Body of pancreas (tissue), 4 donors: ENCODE measurements around the gene PPL. TPM values are rescaled to one million over a fixed set of nuclear protein-coding genes. Genes with fewer than 3 reads are reported as not detected.

Experiments used
- ATAC-seq: fragments of 150-250 bp; one replicate; pipeline ENCODE4 v1.9.1; 2016
- DNase-seq, 4 donors: peaks; one replicate each; pipeline ENCODE4 v3.0.0-alpha.2; 2019
- H3K27ac ChIP-seq, 4 donors: fragments of 200-600 bp; sonication (generic); 1 replicate in 3 of 4; 2 replicates in 1 of 4; pipeline versions ENCODE4 v1.5.1 to v1.6.1; 2016 to 2019; ENCODE audit warnings: mild to moderate bottlenecking in 1 of 4, mixed read lengths in 1 of 4, moderate library complexity in 1 of 4
- H3K27me3 ChIP-seq, 2 donors: fragments of 200-600 bp; sonication (generic); one replicate each; pipeline ENCODE4 v1.6.0; 2016; ENCODE audit warnings: mild to moderate bottlenecking in 1 of 2
- H3K36me3 ChIP-seq, 2 donors: fragments of 200-600 bp; sonication (generic); replicated peaks in 1 of 2; 2 replicates each; pipeline ENCODE4 v1.5.1; 2016; ENCODE audit warnings: low read depth in 2 of 2; ENCODE audit not compliant: insufficient read depth in 1 of 2
- H3K4me1 ChIP-seq: fragments of 200-600 bp; sonication (generic); one replicate; pipeline ENCODE4 v1.6.0; 2016
- H3K4me3 ChIP-seq, 2 donors: fragments of 200-600 bp; sonication (generic); 1 replicate in 1 of 2; 2 replicates in 1 of 2; pipeline ENCODE4 v1.5.1; 2016 to 2019
- H3K9me3 ChIP-seq, 3 donors: fragments of 200-600 bp; sonication (generic); 1 replicate in 2 of 3; 2 replicates in 1 of 3; pipeline ENCODE4 v1.5.1; 2016
- POLR2A ChIP-seq, 3 donors: fragments of 450-650 bp; IDR thresholded peaks; one replicate each; pipeline ENCODE4 v1.6.1; 2016; ENCODE audit warnings: antibody characterized with exemption in 3 of 3, mild to moderate bottlenecking in 2 of 3
- WGBS, 2 donors: methylation state at CpG; one replicate each; pipeline ENCODE4 v1.1.5; 2017; 5-methylcytosine and 5-hydroxymethylcytosine counted together
- intact Hi-C: fragments of 100-400 bp; cut with DNase I; formaldehyde crosslinking; loops from one replicate; pipeline ENCODE4 v1.15.1; 2023
- total RNA-seq, 2 donors: library from RNA; depleted of rRNA; stranded (reverse); fragments of >200 nt; gene quantifications; one replicate each; pipeline ENCODE4 v1.1.0, GENCODE V29; 2016
- TF ChIP-seq, protein P1 (sequence below), 7 experiments: fragments of 450-650 bp in 4 of 7; fragments of 200-600 bp in 3 of 7; sonication (generic) in 3 of 7; IDR thresholded peaks; one replicate each; pipeline ENCODE4 v1.5.1; 2016 to 2019; ENCODE audit warnings: antibody characterized with exemption in 7 of 7

Gene PPL
- total RNA-seq, 2 donors from 2014 or later = 20.2 to 26.0 TPM

- Histone ChIP-seq H3K27me3 (no peaks in the 10 kb centered on the region), H3K4me1 (peaks cover 29% of the 10 kb centered on the region), H3K36me3 (no peaks in the 10 kb centered on the region), H3K27ac (no peak overlapping the region), H3K4me3 (no peak overlapping the region), H3K9me3 (no peaks in the 10 kb centered on the region)
- ATAC-seq (no peak), DNase-seq (no peak)
- 96 to 100% methylated on average over 6 of the region's 6 CpGs for WGBS, 2 donors
- intact Hi-C loops = no loop called here
- TF ChIP-seq, protein P1, sequence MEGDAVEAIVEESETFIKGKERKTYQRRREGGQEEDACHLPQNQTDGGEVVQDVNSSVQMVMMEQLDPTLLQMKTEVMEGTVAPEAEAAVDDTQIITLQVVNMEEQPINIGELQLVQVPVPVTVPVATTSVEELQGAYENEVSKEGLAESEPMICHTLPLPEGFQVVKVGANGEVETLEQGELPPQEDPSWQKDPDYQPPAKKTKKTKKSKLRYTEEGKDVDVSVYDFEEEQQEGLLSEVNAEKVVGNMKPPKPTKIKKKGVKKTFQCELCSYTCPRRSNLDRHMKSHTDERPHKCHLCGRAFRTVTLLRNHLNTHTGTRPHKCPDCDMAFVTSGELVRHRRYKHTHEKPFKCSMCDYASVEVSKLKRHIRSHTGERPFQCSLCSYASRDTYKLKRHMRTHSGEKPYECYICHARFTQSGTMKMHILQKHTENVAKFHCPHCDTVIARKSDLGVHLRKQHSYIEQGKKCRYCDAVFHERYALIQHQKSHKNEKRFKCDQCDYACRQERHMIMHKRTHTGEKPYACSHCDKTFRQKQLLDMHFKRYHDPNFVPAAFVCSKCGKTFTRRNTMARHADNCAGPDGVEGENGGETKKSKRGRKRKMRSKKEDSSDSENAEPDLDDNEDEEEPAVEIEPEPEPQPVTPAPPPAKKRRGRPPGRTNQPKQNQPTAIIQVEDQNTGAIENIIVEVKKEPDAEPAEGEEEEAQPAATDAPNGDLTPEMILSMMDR (IDR thresholded peaks at IDR 0.05) = no peak
Measured at GRCh38 chr16:4928227-4928626, 8.7 kb downstream of the PPL start.

DNA sequence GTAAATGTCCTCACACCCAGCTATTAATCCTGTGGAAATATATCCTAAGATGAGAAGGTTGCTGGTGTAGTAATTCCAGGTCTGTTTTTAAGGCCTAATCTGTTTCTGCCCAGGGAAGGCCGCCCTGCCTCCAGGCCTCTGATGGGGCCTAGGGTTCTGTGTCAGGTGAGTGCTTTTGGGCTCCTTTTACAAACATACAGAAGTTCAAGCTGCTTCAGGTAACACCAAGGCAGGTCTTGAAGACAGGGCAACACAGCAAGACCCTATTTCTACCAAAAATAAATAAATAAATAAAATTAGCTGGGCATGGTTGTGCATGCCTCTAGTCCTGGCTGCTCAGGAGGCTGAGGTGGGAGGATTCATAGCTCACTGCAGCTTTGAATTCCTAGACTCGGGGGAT lies 9.3 kb downstream of the PPL start:
- Histone ChIP-seq H3K9me3 (no peaks in the 10 kb centered on the region), H3K36me3 (no peaks in the 10 kb centered on the region), H3K4me3 (no peak overlapping the region), H3K27me3 (no peaks in the 10 kb centered on the region), H3K27ac (no peak overlapping the region), H3K4me1 (peaks cover 29% of the 10 kb centered on the region)
- no peak for TF ChIP-seq POLR2A (IDR thresholded peaks at IDR 0.05)
- TF ChIP-seq, protein P1 (IDR thresholded peaks at IDR 0.05) = no peak
- intact Hi-C loops = no loop called here
- WGBS, 2 donors = 63 to 78% methylated on average over 2 of the region's 2 CpGs
- DNase-seq (no peak), ATAC-seq (no peak)

- no peak overlapping the region for H3K4me3 ChIP-seq
- H3K9me3 ChIP-seq = no peaks in the 10 kb centered on the region
- no peak for ATAC-seq
- peaks cover 29% of the 10 kb centered on the region for H3K4me1 ChIP-seq
- 98 to 100% methylated on average over 2 of the region's 2 CpGs for whole genome bisulfite sequencing, 2 donors
- TF ChIP-seq, protein P1 (IDR thresholded peaks at IDR 0.05) = no peak
- TF ChIP-seq POLR2A (IDR thresholded peaks at IDR 0.05) = no peak
- H3K27me3 ChIP-seq = no peaks in the 10 kb centered on the region
- H3K27ac ChIP-seq = no peak overlapping the region
- DNase-seq = no peak
- H3K36me3 ChIP-seq = no peaks in the 10 kb centered on the region
- intact Hi-C loops = no loop called here
Measured at GRCh38 chr16:4926928-4927327, 10.0 kb downstream of the PPL start.

GRCh38 chr16:4925791-4926190 lies 11.2 kb downstream of the PPL start:
- no peak for ATAC-seq
- TF ChIP-seq POLR2A (IDR thresholded peaks at IDR 0.05) = no peak
- no peak for DNase-seq
- 87 to 96% methylated on average over 5 of the region's 5 CpGs for WGBS, 2 donors
- Histone ChIP-seq H3K4me1 (peaks cover 29% of the 10 kb centered on the region), H3K4me3 (no peak overlapping the region), H3K36me3 (no peaks in the 10 kb centered on the region), H3K27ac (peak overlapping the region in 3 of 4 donors; percentile 47 to 73 (median 60)), H3K9me3 (no peaks in the 10 kb centered on the region), H3K27me3 (no peaks in the 10 kb centered on the region)
- intact Hi-C loops = no loop called here

- DNase-seq = no peak
- Histone ChIP-seq H3K27me3 (no peaks in the 10 kb centered on the region), H3K4me1 (peaks cover 29% of the 10 kb centered on the region), H3K4me3 (no peak overlapping the region), H3K9me3 (no peaks in the 10 kb centered on the region), H3K27ac (peak overlapping the region in 3 of 4 donors; percentile 47 to 73 (median 60)), H3K36me3 (no peaks in the 10 kb centered on the region)
- no peak for ATAC-seq
- intact Hi-C loops = no loop called here
- 60% methylated on average over 5 of the region's 5 CpGs for WGBS, 2 donors
- no peak for TF ChIP-seq POLR2A (IDR thresholded peaks at IDR 0.05)
- TF ChIP-seq, protein P1 (IDR thresholded peaks at IDR 0.05) = no peak
Measured at GRCh38 chr16:4925293-4925607, 11.7 kb downstream of the PPL start.
